GM12801 (cell line): ENCODE data around the gene CSPG5.

Experiments
- CTCF ChIP-seq: IDR thresholded peaks from one replicate; pipeline ENCODE4 v1.5.1; 2011; ENCODE audit warnings: control low read depth; ENCODE audit not compliant: insufficient read length; ENCODE audit errors: extremely low read depth

Gene CSPG5, protein sequence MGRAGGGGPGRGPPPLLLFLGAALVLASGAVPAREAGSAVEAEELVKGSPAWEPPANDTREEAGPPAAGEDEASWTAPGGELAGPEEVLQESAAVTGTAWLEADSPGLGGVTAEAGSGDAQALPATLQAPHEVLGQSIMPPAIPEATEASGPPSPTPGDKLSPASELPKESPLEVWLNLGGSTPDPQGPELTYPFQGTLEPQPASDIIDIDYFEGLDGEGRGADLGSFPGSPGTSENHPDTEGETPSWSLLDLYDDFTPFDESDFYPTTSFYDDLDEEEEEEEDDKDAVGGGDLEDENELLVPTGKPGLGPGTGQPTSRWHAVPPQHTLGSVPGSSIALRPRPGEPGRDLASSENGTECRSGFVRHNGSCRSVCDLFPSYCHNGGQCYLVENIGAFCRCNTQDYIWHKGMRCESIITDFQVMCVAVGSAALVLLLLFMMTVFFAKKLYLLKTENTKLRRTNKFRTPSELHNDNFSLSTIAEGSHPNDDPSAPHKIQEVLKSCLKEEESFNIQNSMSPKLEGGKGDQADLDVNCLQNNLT

GRCh38 chr3:47578691-47579632, at the start of gene CSPG5:
TSS of gene CSPG5 (minus strand) at chr3:47578865. CDS start at chr3:47578693, 172 bp downstream.
- TF ChIP-seq CTCF, result no peak

GRCh38 chr3:47628426-47628825, 49.8 kb upstream of the CSPG5 start:
- no peak for TF ChIP-seq CTCF

DNA sequence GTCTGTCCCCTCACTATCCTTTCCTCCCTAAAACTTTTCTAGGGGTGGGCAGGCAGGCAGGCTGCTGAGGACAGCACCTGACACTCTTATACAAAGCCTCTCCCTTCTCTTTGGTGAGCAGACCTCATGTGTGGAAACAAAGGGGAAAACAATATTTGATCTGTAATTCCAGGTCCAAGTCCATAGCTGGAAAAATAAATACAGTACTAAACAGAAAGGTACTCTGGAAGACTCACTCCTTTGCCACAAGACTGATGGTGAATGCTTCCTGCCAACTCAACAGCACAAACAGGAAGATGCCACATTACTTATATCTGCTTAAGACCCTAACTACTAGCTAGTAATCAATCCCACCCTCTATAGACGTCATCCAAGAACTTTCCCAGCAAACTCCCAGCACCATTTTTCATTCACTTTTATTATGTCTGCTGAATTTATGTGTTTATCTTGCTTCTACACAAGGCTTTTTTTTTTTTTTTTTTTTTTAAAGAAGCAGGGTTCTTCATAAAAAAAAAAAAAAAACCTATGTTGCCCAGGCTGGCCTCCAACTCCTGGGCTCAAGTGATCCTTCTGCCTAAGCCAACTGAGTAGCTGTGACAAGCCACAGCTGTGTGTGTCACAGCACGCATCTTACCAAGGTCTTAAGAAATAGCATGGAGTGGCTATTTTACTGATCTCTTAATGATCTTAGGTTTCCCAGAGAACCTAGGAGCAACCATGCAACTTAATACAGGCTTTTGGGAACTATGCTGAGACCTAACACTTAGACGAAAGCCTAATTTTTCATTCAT, 44.2 kb upstream of the CSPG5 start:
- TF ChIP-seq CTCF, result no peak

DNA sequence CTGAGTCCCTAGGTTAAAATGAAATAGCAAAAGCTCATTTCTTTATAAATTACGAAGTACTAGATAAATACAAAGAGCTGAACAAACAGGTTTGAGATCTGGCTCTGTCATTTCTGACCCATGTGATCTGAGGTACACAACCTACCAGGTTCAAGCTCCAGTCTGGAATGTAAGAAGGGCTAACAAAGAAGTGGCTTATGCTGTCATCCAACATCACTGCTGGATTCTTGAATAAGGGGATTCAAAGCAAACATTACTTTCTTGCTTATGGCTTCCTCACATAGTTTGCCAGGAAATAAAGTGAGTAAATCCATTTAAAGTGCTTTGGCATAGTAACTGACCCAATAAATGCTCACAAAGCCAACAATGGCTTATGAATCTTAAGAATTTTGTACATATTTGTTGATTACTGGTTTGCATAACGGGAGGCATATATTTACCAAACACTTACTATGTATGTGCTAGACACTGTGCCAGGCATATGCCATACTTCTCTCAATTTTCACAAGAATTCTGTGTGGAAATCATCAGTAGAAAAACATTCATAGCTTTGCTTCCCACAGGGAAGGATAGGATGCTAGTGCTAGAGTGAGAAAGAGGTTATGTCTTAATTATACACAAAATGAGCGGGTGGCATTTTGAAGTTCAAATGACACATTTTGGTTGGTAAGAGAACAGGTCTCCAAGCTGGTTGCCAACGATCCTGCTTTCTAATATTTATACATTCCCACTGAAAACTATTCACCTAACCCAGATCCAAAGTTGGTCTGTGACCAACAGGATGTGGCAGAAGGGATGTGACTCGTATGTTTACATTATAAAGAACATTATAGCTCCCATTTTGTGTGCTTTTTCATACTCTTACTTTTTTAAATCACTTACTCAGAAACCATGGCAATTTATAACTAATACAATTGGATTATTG, 38.7 kb upstream of the CSPG5 start:
- TF ChIP-seq CTCF, result no peak

DNA sequence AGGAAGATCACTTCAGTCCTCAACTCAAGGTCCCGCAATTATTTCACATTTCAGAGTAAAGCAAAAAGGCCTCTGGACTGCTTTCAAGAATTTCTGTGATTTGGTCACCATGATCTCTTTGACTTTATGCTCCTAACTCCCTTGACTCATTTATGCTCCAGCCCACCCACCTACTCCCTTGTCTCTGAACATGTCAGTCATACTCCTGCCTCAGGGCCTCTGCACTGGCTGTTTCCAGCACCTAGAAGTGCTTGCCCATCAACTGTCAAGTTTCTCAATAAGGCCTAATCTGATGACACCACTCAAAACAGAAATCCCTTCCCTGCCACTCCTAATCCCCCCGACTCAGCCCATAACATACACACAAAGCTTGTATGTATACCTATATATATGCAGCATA, 36.1 kb upstream of the CSPG5 start:
- TF ChIP-seq CTCF, result no peak

DNA sequence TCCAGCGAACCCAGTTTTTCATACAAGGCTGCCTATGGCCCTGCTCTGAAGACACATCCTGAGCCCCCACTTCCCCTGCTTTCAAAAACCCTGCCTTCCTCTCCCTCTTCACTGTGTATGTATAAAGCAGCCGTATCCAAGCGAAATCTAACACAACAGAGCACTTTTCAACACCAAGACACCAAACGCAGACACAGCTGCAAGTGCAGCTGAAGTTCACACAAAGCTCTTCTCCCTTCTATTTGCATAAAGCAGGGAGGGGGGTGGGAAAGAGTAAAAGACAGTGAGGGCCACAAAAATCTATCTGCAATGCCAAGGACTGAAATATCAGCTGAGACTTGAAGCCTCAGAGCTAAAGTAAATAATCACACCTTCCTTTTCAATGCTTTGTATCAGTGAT, 35.1 kb upstream of the CSPG5 start:
- TF ChIP-seq CTCF, result no peak
